ENCODE results near the gene TECTB.

Gene TECTB

GRCh38 chr10:112349521-112350085 is 66.4 kb downstream of the TECTB start:
- DNase-seq, result no peak

GRCh38 chr10:112351146-112351545 is 67.9 kb downstream of the TECTB start:
- DNase-seq, result no peak

- no peak for DNase-seq
Measured at GRCh38 chr10:112352044-112352443, 68.8 kb downstream of the TECTB start.

- DNase-seq, result no peak
Measured at GRCh38 chr10:112353046-112353445, 69.8 kb downstream of the TECTB start.
